ENCODE measurements around the gene SMARCAL1. TPM values are rescaled to one million over a fixed set of nuclear protein-coding genes. Genes with fewer than 3 reads are reported as not detected.

SMARCAL1 gene
- polyA plus RNA-seq, 1 donor from 2014 or later, result 7.5 TPM

- Histone ChIP-seq H3K4me3 (ENCODE audit: low read length) (peak overlapping the region; percentile 95), H3K36me3 (ENCODE audit: insufficient read depth, low read length) (no peaks in the 10 kb centered on the region), H3K79me2 (replicated peaks; ENCODE audit: insufficient read depth, low read length) (peaks cover 14% of the 10 kb centered on the region), H3K9ac (ENCODE audit: low read length) (peak overlapping the region; percentile 85), H3K9me3 (ENCODE audit: low read length) (no peaks in the 10 kb centered on the region), H3K9me2 (ENCODE audit: insufficient read depth, low read length) (no peaks in the 10 kb centered on the region), H4K20me1 (ENCODE audit: insufficient read depth) (no peaks in the 10 kb centered on the region), H3K27ac (ENCODE audit: low read length) (peak overlapping the region; percentile 72), H3K4me2 (ENCODE audit: low read length) (peak overlapping the region; percentile 93), H3F3A (ENCODE audit: insufficient read depth, low read length, poor library complexity, severe bottlenecking) (peaks cover 4% of the 10 kb centered on the region), H3K27me3 (ENCODE audit: insufficient read depth, low read depth, low read length) (no peaks in the 10 kb centered on the region), H2AFZ (ENCODE audit: low read depth, low read length) (peak overlapping the region; percentile 36)
- TF ChIP-seq POLR2AphosphoS5 (IDR thresholded peaks at IDR 0.05) (no peak), RAD21 (conservative IDR thresholded peaks at IDR 0.05) (no peak), MXI1 (conservative IDR thresholded peaks at IDR 0.05; ENCODE audit: poor library complexity, severe bottlenecking) (no peak), EP300 (conservative IDR thresholded peaks at IDR 0.05; ENCODE audit: poor library complexity, severe bottlenecking) (no peak), SMC3 (conservative IDR thresholded peaks at IDR 0.05; ENCODE audit: poor library complexity) (no peak), EZH2 (IDR thresholded peaks at IDR 0.05; ENCODE audit: borderline replicate concordance, insufficient read depth, low read length, poor library complexity, severe bottlenecking) (no peak), TAF1 (IDR thresholded peaks at IDR 0.05; ENCODE audit: low read depth) (no peak)
- TF ChIP-seq, protein P1, sequence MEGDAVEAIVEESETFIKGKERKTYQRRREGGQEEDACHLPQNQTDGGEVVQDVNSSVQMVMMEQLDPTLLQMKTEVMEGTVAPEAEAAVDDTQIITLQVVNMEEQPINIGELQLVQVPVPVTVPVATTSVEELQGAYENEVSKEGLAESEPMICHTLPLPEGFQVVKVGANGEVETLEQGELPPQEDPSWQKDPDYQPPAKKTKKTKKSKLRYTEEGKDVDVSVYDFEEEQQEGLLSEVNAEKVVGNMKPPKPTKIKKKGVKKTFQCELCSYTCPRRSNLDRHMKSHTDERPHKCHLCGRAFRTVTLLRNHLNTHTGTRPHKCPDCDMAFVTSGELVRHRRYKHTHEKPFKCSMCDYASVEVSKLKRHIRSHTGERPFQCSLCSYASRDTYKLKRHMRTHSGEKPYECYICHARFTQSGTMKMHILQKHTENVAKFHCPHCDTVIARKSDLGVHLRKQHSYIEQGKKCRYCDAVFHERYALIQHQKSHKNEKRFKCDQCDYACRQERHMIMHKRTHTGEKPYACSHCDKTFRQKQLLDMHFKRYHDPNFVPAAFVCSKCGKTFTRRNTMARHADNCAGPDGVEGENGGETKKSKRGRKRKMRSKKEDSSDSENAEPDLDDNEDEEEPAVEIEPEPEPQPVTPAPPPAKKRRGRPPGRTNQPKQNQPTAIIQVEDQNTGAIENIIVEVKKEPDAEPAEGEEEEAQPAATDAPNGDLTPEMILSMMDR (IDR thresholded peaks at IDR 0.05; ENCODE audit: poor library complexity, severe bottlenecking), result no peak
- TF ChIP-seq, protein P2, sequence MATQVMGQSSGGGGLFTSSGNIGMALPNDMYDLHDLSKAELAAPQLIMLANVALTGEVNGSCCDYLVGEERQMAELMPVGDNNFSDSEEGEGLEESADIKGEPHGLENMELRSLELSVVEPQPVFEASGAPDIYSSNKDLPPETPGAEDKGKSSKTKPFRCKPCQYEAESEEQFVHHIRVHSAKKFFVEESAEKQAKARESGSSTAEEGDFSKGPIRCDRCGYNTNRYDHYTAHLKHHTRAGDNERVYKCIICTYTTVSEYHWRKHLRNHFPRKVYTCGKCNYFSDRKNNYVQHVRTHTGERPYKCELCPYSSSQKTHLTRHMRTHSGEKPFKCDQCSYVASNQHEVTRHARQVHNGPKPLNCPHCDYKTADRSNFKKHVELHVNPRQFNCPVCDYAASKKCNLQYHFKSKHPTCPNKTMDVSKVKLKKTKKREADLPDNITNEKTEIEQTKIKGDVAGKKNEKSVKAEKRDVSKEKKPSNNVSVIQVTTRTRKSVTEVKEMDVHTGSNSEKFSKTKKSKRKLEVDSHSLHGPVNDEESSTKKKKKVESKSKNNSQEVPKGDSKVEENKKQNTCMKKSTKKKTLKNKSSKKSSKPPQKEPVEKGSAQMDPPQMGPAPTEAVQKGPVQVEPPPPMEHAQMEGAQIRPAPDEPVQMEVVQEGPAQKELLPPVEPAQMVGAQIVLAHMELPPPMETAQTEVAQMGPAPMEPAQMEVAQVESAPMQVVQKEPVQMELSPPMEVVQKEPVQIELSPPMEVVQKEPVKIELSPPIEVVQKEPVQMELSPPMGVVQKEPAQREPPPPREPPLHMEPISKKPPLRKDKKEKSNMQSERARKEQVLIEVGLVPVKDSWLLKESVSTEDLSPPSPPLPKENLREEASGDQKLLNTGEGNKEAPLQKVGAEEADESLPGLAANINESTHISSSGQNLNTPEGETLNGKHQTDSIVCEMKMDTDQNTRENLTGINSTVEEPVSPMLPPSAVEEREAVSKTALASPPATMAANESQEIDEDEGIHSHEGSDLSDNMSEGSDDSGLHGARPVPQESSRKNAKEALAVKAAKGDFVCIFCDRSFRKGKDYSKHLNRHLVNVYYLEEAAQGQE (IDR thresholded peaks at IDR 0.05; ENCODE audit: borderline replicate concordance), result no peak
These were observed 41.1 kb upstream of the SMARCAL1 start for GRCh38 chr2:216370961-216371712.

DNA sequence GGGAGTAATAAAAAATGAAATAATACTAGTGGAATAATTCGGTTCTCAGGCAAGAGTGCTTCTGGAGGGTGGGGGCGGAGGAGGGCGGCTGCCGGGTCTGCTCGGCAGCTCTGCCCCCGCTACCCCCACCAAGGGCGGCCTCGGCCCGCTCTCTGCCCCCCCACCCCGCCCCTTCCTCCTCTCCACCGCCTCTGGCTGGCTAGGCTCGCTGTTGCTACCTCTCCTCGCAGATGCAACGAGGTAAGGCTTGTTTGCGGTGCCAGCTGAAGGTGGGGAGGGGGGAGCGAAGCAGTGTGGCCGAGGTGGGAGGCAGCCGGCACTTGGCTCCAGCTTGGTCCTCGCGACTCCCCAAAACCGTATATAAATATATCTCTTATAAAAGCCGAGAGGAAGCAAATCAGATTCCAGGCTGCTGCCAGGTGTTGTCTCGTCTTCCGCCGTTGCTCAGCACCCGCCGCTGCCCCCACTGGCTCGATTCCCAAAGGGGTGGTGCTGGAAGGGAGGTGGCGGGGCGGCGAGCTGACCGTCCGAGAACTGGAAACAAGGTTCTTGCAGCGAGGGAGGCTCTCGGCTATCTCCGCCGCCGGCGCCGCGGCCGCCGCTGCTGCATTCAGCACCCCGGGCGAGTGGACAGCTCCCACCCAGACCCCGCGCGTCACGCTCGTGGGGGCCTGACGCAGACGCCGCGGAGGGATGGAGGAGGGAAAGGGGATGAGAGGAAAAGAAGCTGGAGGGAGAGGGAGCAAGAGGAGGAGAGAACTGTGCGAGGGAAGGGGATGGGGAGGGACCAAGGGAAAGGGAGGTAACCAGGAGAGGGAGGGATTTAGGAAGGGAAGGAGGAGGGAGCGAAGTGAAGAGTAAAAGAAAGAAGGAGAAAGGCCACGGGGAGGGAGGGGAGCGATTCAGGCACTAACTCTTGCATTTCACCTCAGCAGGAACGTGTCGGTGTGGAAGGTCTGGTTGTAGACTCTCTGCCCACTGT, 40.3 kb upstream of the SMARCAL1 start, which contains the start of gene MARCHF4:
TSS of gene MARCHF4 (minus strand) at position 763 of the 982 bp plus-strand sequence. CDS start 2,223 bp downstream, outside the sequence.
- TF ChIP-seq POLR2AphosphoS5 (IDR thresholded peaks at IDR 0.05), result peak; percentile 72
- TF ChIP-seq, protein P2 (IDR thresholded peaks at IDR 0.05; ENCODE audit: borderline replicate concordance), result peak; percentile 96
- TF ChIP-seq, protein P1 (IDR thresholded peaks at IDR 0.05; ENCODE audit: poor library complexity, severe bottlenecking), result peak; percentile 17
- TF ChIP-seq MXI1 (conservative IDR thresholded peaks at IDR 0.05; ENCODE audit: poor library complexity, severe bottlenecking), result peak; percentile 62
- TF ChIP-seq EP300 (conservative IDR thresholded peaks at IDR 0.05; ENCODE audit: poor library complexity, severe bottlenecking), result no peak
- TF ChIP-seq RAD21 (conservative IDR thresholded peaks at IDR 0.05), result no peak
- TF ChIP-seq SMC3 (conservative IDR thresholded peaks at IDR 0.05; ENCODE audit: poor library complexity), result peak; percentile 47
- no peak for TF ChIP-seq TAF1 (IDR thresholded peaks at IDR 0.05; ENCODE audit: low read depth)
- no peak for TF ChIP-seq EZH2 (IDR thresholded peaks at IDR 0.05; ENCODE audit: borderline replicate concordance, insufficient read depth, low read length, poor library complexity, severe bottlenecking)
- peaks cover 4% of the 10 kb centered on the region for H3F3A ChIP-seq (ENCODE audit: insufficient read depth, low read length, poor library complexity, severe bottlenecking)
- H3K4me3 ChIP-seq (ENCODE audit: low read length), result peak within 1 kb of the TSS; percentile 95
- H3K36me3 ChIP-seq (ENCODE audit: insufficient read depth, low read length), result no peaks in the 10 kb centered on the region
- H3K9me2 ChIP-seq (ENCODE audit: insufficient read depth, low read length), result no peaks in the 10 kb centered on the region
- H3K9ac ChIP-seq (ENCODE audit: low read length), result peak within 1 kb of the TSS; percentile 85
- no peaks in the 10 kb centered on the region for H3K9me3 ChIP-seq (ENCODE audit: low read length)
- peaks cover 7% of the 10 kb centered on the region for H3K79me2 ChIP-seq (replicated peaks; ENCODE audit: insufficient read depth, low read length)
- H3K4me2 ChIP-seq (ENCODE audit: low read length), result peak within 1 kb of the TSS; percentile 84
- peak within 1 kb of the TSS; percentile 72 for H3K27ac ChIP-seq (ENCODE audit: low read length)
- no peaks in the 10 kb centered on the region for H4K20me1 ChIP-seq (ENCODE audit: insufficient read depth)
- no peaks in the 10 kb centered on the region for H3K27me3 ChIP-seq (ENCODE audit: insufficient read depth, low read depth, low read length)
- H2AFZ ChIP-seq (ENCODE audit: low read depth, low read length), result peak within 1 kb of the TSS; percentile 96

All from neural cell (in vitro differentiated cells).